Caco-2 (cell line): ENCODE results near the gene DCBLD2. TPM values are rescaled to one million over a fixed set of nuclear protein-coding genes. Genes with fewer than 3 reads are reported as not detected.

Source experiments
- BruUV-seq: library from RNA; stranded (reverse); fragments of 400-500 nt; replicated peaks from 2 replicates; lab custom pipeline; 2021; lab: Mats Ljungman, UMichigan
- CTCF ChIA-PET: fragments of 300-600 bp; sonication (Branson Sonifier 250); formaldehyde crosslinking; loops from one replicate; lab custom pipeline; 2022; ENCODE audit warnings: antibody characterized with exemption; lab: Charles Lee
- POLR2A ChIA-PET: fragments of 300-600 bp; sonication (Branson Sonifier 250); formaldehyde crosslinking; loops from one replicate; lab custom pipeline; 2022; ENCODE audit warnings: antibody characterized with exemption; lab: Charles Lee
- DNase-seq, 2 experiments: peaks; one replicate each; pipeline versions ENCODE4 v3.0.0 to v3.0.0-alpha.2; 2020 to 2022
- H3K27me3 ChIP-seq: replicated peaks from 2 replicates; pipeline ENCODE4 v1.6.0; 2011; ENCODE audit warnings: low read length; ENCODE audit not compliant: control insufficient read depth, insufficient read depth
- H3K36me3 ChIP-seq: 2 replicates; pipeline ENCODE4 v1.5.1; 2011; ENCODE audit warnings: low read length; ENCODE audit not compliant: control insufficient read depth, insufficient read depth
- H3K4me1 ChIP-seq: fragments of 250-450 bp; sonication (Bioruptor Pico); 2 replicates; pipeline ENCODE4 v1.5.1; 2020; ENCODE audit warnings: mild to moderate bottlenecking
- H3K4me3 ChIP-seq: 2 replicates; pipeline ENCODE4 v1.5.1; 2011; ENCODE audit warnings: low read depth, mild to moderate bottlenecking, control low read depth, low read length
- H3K9me3 ChIP-seq: fragments of 250-450 bp; sonication (Bioruptor Pico); 2 replicates; pipeline ENCODE4 v1.5.1; 2020; ENCODE audit warnings: mild to moderate bottlenecking, moderate library complexity
- H3K27ac Mint-ChIP-seq: one replicate; pipeline ENCODE4 v1.8.0; 2022; ENCODE audit warnings: mixed read lengths; ENCODE audit not compliant: unreplicated experiment
- H3K27me3 Mint-ChIP-seq: one replicate; pipeline ENCODE4 v1.8.0; 2022; ENCODE audit warnings: mixed read lengths; ENCODE audit not compliant: insufficient read depth, unreplicated experiment
- H3K36me3 Mint-ChIP-seq: one replicate; pipeline ENCODE4 v1.8.0; 2022; ENCODE audit warnings: mild to moderate bottlenecking, mixed read lengths; ENCODE audit not compliant: insufficient read depth, unreplicated experiment
- H3K4me1 Mint-ChIP-seq: one replicate; pipeline ENCODE4 v1.8.0; 2022; ENCODE audit warnings: low read depth, mixed read lengths; ENCODE audit not compliant: unreplicated experiment
- H3K4me3 Mint-ChIP-seq: one replicate; pipeline ENCODE4 v1.8.0; 2022; ENCODE audit warnings: mild to moderate bottlenecking, moderate library complexity, mixed read lengths; ENCODE audit not compliant: unreplicated experiment
- H3K9me3 Mint-ChIP-seq: one replicate; pipeline ENCODE4 v1.8.0; 2022; ENCODE audit warnings: mixed read lengths; ENCODE audit not compliant: unreplicated experiment
- CTCF ChIP-seq, 2 experiments: fragments of 200-600 bp in 1 of 2; IDR thresholded peaks; 1 replicate in 1 of 2; 2 replicates in 1 of 2; pipeline versions ENCODE4 v1.5.1 to v1.8.0; 2011 to 2022; ENCODE audit warnings: antibody characterized with exemption in 1 of 2, control low read depth in 1 of 2, inconsistent platforms in 1 of 2, low read depth in 1 of 2, low read length in 1 of 2, mild to moderate bottlenecking in 1 of 2, moderate library complexity in 1 of 2; ENCODE audit not compliant: insufficient read depth in 1 of 2, severe bottlenecking in 1 of 2, unreplicated experiment in 1 of 2
- intact Hi-C: fragments of 100-400 bp; cut with micrococcal nuclease; formaldehyde crosslinking; loops from one replicate; pipeline ENCODE4 v1.10.0; 2022; ENCODE audit not compliant: unreplicated experiment
- total RNA-seq: library from RNA; stranded (reverse); gene quantifications from 2 replicates; pipeline ENCODE4 v1.2.3, GENCODE V29; 2022

DCBLD2 gene
- total RNA-seq, 1 experiment from 2014 or later: 53.0 TPM

GRCh38 chr3:98914210-98915080, 12.9 kb upstream of the DCBLD2 start:
- H3K27me3 Mint-ChIP-seq: no peaks in the 10 kb centered on the region
- H3K36me3 ChIP-seq: no peaks in the 10 kb centered on the region
- no peak overlapping the region for H3K27ac Mint-ChIP-seq
- H3K4me3 ChIP-seq: no peak overlapping the region
- TF ChIP-seq CTCF (IDR thresholded peaks at IDR 0.05; ENCODE audit: insufficient read depth in 1 of 2, low read depth in 1 of 2, low read length in 1 of 2, severe bottlenecking in 1 of 2, unreplicated experiment in 1 of 2): no peak
- CTCF ChIA-PET: no interaction called here
- H3K36me3 Mint-ChIP-seq: no peaks in the 10 kb centered on the region
- H3K4me1 ChIP-seq: no peaks in the 10 kb centered on the region
- no peaks in the 10 kb centered on the region for H3K4me1 Mint-ChIP-seq
- POLR2A ChIA-PET: no interaction called here
- intact Hi-C loops: no loop called here
- DNase-seq: no peak
- H3K9me3 ChIP-seq: no peaks in the 10 kb centered on the region
- no peak overlapping the region for H3K4me3 Mint-ChIP-seq
- no TSS peak for BruUV-seq
- H3K27me3 ChIP-seq: no peaks in the 10 kb centered on the region
- H3K9me3 Mint-ChIP-seq: peaks cover 11% of the 10 kb centered on the region

- ChIA-PET POLR2A (no interaction called here), CTCF (no interaction called here)
- Histone ChIP-seq H3K4me3 (no peak overlapping the region), H3K9me3 (no peaks in the 10 kb centered on the region), H3K4me1 (no peaks in the 10 kb centered on the region), H3K36me3 (no peaks in the 10 kb centered on the region), H3K27me3 (no peaks in the 10 kb centered on the region)
- DNase-seq: no peak
- Mint-ChIP-seq H3K4me3 (no peak overlapping the region), H3K36me3 (no peaks in the 10 kb centered on the region), H3K9me3 (peaks cover 21% of the 10 kb centered on the region), H3K27ac (no peak overlapping the region), H3K27me3 (no peaks in the 10 kb centered on the region), H3K4me1 (no peaks in the 10 kb centered on the region)
- no TSS peak for BruUV-seq
- TF ChIP-seq CTCF (IDR thresholded peaks at IDR 0.05; ENCODE audit: insufficient read depth in 1 of 2, low read depth in 1 of 2, low read length in 1 of 2, severe bottlenecking in 1 of 2, unreplicated experiment in 1 of 2): no peak
- intact Hi-C loops: no loop called here
Measured at GRCh38 chr3:98912448-98912847, 11.0 kb upstream of the DCBLD2 start.

- Mint-ChIP-seq H3K4me1 (peaks cover 19% of the 10 kb centered on the region), H3K4me3 (no peak overlapping the region), H3K27ac (no peak overlapping the region), H3K27me3 (no peaks in the 10 kb centered on the region), H3K9me3 (peaks cover 21% of the 10 kb centered on the region), H3K36me3 (peaks cover 6% of the 10 kb centered on the region)
- no TSS peak for BruUV-seq
- Histone ChIP-seq H3K9me3 (no peaks in the 10 kb centered on the region), H3K4me1 (peaks cover 9% of the 10 kb centered on the region; the same call in 1 of the 2 replicates), H3K4me3 (no peak overlapping the region), H3K36me3 (no peaks in the 10 kb centered on the region), H3K27me3 (no peaks in the 10 kb centered on the region)
- ChIA-PET CTCF (no interaction called here), POLR2A (no interaction called here)
- no peak for DNase-seq
- no peak for TF ChIP-seq CTCF (IDR thresholded peaks at IDR 0.05; ENCODE audit: insufficient read depth in 1 of 2, low read depth in 1 of 2, low read length in 1 of 2, severe bottlenecking in 1 of 2, unreplicated experiment in 1 of 2)
- intact Hi-C loops: no loop called here
Measured at GRCh38 chr3:98906230-98906629, 4.7 kb upstream of the DCBLD2 start.
